Measurements from ENCODE around the gene RNF8. TPM values are rescaled to one million over a fixed set of nuclear protein-coding genes. Genes with fewer than 3 reads are reported as not detected.

Gene RNF8
- polyA plus RNA-seq, 3 donors, result 4.2 to 4.9 (median 4.7) TPM

DNA sequence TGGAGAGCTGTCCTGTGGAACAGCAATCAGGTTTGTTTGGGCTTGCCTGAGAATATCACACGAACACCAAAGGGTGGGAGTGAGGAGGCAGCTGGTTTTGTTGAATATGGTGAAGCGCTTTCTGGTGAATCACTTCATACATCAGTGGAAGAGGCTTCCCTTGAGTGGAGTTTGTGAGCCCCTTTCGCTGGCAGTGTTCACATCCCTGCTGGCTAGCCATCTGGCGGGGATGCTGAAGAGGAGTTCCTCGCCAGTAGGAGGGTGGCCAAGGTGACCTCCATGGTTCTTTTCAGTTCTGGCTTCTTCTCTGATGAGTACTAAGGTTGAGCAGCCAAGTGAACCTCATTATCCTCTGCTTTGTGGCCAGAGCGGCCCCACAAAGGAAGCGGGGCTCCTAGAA is 37.7 kb upstream of the RNF8 start:
- Histone ChIP-seq H3K79me2 (ENCODE audit: insufficient read depth, low read length) (no peaks in the 10 kb centered on the region), H3K9me3 (replicated peaks in 1 of 2; ENCODE audit: control insufficient read depth in 1 of 2, insufficient read depth in 1 of 2, low read length in 2 of 2) (no peaks in the 10 kb centered on the region), H3K4me2 (replicated peaks; ENCODE audit: extremely low read depth, low read length, poor library complexity, severe bottlenecking) (no peak overlapping the region), H2AFZ (ENCODE audit: insufficient read depth, low read depth, low read length, poor library complexity, severe bottlenecking) (no peak overlapping the region), H3K36me3 (replicated peaks in 1 of 2; ENCODE audit: control insufficient read depth in 1 of 2, insufficient read depth in 2 of 2, low read length in 2 of 2) (peaks cover 51 to 88% of the 10 kb centered on the region in 2 donors), H3K9ac (ENCODE audit: insufficient read depth, low read length, poor library complexity, severe bottlenecking) (no peak overlapping the region), H3K27me3 (ENCODE audit: control insufficient read depth in 2 of 2, insufficient read depth in 2 of 2, low read length in 2 of 2) (no peaks in the 10 kb centered on the region), H3K27ac (ENCODE audit: low read depth in 1 of 2, low read length in 2 of 2) (no peak overlapping the region), H3K4me1 (ENCODE audit: control insufficient read depth in 1 of 2, insufficient read depth in 2 of 2, low read length in 2 of 2) (no peaks in the 10 kb centered on the region), H4K20me1 (ENCODE audit: insufficient read depth, low read length) (no peaks in the 10 kb centered on the region), H3K4me3 (replicated peaks in 1 of 3; ENCODE audit: low read depth in 2 of 3, low read length in 3 of 3) (no peak overlapping the region)
- H3K27ac Mint-ChIP-seq, result no peak overlapping the region
- TF ChIP-seq, protein P1, sequence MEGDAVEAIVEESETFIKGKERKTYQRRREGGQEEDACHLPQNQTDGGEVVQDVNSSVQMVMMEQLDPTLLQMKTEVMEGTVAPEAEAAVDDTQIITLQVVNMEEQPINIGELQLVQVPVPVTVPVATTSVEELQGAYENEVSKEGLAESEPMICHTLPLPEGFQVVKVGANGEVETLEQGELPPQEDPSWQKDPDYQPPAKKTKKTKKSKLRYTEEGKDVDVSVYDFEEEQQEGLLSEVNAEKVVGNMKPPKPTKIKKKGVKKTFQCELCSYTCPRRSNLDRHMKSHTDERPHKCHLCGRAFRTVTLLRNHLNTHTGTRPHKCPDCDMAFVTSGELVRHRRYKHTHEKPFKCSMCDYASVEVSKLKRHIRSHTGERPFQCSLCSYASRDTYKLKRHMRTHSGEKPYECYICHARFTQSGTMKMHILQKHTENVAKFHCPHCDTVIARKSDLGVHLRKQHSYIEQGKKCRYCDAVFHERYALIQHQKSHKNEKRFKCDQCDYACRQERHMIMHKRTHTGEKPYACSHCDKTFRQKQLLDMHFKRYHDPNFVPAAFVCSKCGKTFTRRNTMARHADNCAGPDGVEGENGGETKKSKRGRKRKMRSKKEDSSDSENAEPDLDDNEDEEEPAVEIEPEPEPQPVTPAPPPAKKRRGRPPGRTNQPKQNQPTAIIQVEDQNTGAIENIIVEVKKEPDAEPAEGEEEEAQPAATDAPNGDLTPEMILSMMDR (IDR thresholded peaks at IDR 0.05), result no peak
- no peaks in the 10 kb centered on the region for H3K9me3 Mint-ChIP-seq
- DNase-seq, result no peak
- intact Hi-C loops (cut with micrococcal nuclease), result no loop called here
- H3K4me3 Mint-ChIP-seq, result no peak overlapping the region
- H3K27me3 Mint-ChIP-seq (ENCODE audit: low read depth in 3 of 3), result no peaks in the 10 kb centered on the region
- peaks cover 22 to 27% of the 10 kb centered on the region in 2 donors for H3K36me3 Mint-ChIP-seq
- WGBS (ENCODE audit: insufficient coverage), result 100% methylated on average over 3 of the region's 7 CpGs
- peaks cover 10% of the 10 kb centered on the region for H3K4me1 Mint-ChIP-seq

DNA sequence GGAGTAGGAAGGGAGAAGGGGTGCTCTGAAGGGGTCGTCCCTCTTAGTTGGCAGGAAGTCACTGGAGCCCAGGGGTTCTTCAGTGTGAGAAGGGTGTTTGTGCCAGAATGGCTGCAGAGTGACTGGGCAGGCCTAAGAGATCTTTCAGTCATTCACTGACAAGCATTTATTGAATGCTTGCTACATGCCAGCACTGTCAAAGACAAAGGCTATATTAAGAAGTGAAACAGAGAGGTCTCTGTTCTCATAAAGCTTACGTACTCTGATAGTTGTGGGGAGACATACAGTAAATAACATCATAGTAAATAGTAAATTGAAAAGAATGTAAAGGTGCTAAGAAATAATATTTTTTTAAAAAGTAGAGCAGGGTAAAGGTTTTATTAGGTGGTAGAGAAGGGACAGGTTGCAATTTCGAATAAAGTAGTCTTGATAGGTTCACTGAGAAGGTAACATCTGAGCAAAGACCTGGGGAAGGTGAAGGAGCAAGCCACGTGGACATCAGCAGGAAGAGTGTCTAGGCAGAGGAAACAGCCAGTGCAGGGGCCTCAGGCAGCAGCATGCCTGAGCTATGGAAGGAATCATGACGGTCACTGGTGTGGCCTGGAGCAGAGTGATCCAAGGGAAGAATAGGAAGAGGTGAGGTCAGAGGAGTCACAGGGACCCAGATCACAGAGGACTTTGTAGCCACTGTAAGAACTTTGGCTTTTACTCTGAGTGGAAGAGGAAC is 36.3 kb upstream of the RNF8 start:
- Mint-ChIP-seq H3K36me3 (peaks cover 22 to 32% of the 10 kb centered on the region in 2 donors), H3K9me3 (no peaks in the 10 kb centered on the region), H3K4me1 (peaks cover 10% of the 10 kb centered on the region), H3K27me3 (ENCODE audit: low read depth in 3 of 3) (no peaks in the 10 kb centered on the region), H3K27ac (no peak overlapping the region), H3K4me3 (no peak overlapping the region)
- intact Hi-C loops (cut with micrococcal nuclease), result no loop called here
- Histone ChIP-seq H3K9ac (ENCODE audit: insufficient read depth, low read length, poor library complexity, severe bottlenecking) (no peak overlapping the region), H3K36me3 (replicated peaks in 1 of 2; ENCODE audit: control insufficient read depth in 1 of 2, insufficient read depth in 2 of 2, low read length in 2 of 2) (peaks cover 59 to 94% of the 10 kb centered on the region in 2 donors), H3K9me3 (replicated peaks in 1 of 2; ENCODE audit: control insufficient read depth in 1 of 2, insufficient read depth in 1 of 2, low read length in 2 of 2) (no peaks in the 10 kb centered on the region), H3K27me3 (ENCODE audit: control insufficient read depth in 2 of 2, insufficient read depth in 2 of 2, low read length in 2 of 2) (no peaks in the 10 kb centered on the region), H2AFZ (ENCODE audit: insufficient read depth, low read depth, low read length, poor library complexity, severe bottlenecking) (no peak overlapping the region), H3K4me1 (ENCODE audit: control insufficient read depth in 1 of 2, insufficient read depth in 2 of 2, low read length in 2 of 2) (no peaks in the 10 kb centered on the region), H3K27ac (ENCODE audit: low read depth in 1 of 2, low read length in 2 of 2) (no peak overlapping the region), H3K79me2 (ENCODE audit: insufficient read depth, low read length) (no peaks in the 10 kb centered on the region), H3K4me3 (replicated peaks in 1 of 3; ENCODE audit: low read depth in 2 of 3, low read length in 3 of 3) (no peak overlapping the region), H3K4me2 (replicated peaks; ENCODE audit: extremely low read depth, low read length, poor library complexity, severe bottlenecking) (no peak overlapping the region), H4K20me1 (ENCODE audit: insufficient read depth, low read length) (no peaks in the 10 kb centered on the region)
- WGBS (ENCODE audit: insufficient coverage), result 90% methylated on average over 3 of the region's 5 CpGs
- TF ChIP-seq, protein P1 (IDR thresholded peaks at IDR 0.05), result no peak
- no peak for DNase-seq

All from CD14-positive monocyte (primary cell).